Glutamatergic neuron (in vitro differentiated cells): ENCODE results near the gene ATP11A. TPM values are rescaled to one million over a fixed set of nuclear protein-coding genes. Genes with fewer than 3 reads are reported as not detected.

Source experiments
- DNase-seq: peaks from one replicate; pipeline ENCODE4 v3.0.0; 2022
- H3K27ac Mint-ChIP-seq: one replicate; pipeline ENCODE4 v1.8.0; 2020; ENCODE audit warnings: mild to moderate bottlenecking, mixed read lengths, inconsistent platforms; ENCODE audit not compliant: unreplicated experiment
- H3K27me3 Mint-ChIP-seq: one replicate; pipeline ENCODE4 v1.8.0; 2020; ENCODE audit warnings: mild to moderate bottlenecking, moderate library complexity, mixed read lengths, inconsistent platforms; ENCODE audit not compliant: unreplicated experiment
- H3K36me3 Mint-ChIP-seq: one replicate; pipeline ENCODE4 v1.8.0; 2020; ENCODE audit warnings: mild to moderate bottlenecking, mixed read lengths, inconsistent platforms; ENCODE audit not compliant: unreplicated experiment
- H3K4me1 Mint-ChIP-seq: one replicate; pipeline ENCODE4 v1.8.0; 2020; ENCODE audit warnings: mild to moderate bottlenecking, low read depth, mixed read lengths, inconsistent platforms; ENCODE audit not compliant: unreplicated experiment
- H3K4me3 Mint-ChIP-seq: one replicate; pipeline ENCODE4 v1.8.0; 2020; ENCODE audit warnings: mild to moderate bottlenecking, mixed read lengths, inconsistent platforms; ENCODE audit not compliant: unreplicated experiment
- H3K9me3 Mint-ChIP-seq: one replicate; pipeline ENCODE4 v1.8.0; 2020; ENCODE audit warnings: mild to moderate bottlenecking, moderate library complexity, mixed read lengths, inconsistent platforms; ENCODE audit not compliant: unreplicated experiment
- total RNA-seq: library from RNA; stranded (reverse); fragmentation: NEBNext Ultra II Directional; extraction: Animal tissue kit (Norgen Biotek cat#: 25700); gene quantifications from one replicate; pipeline ENCODE4 v1.2.1, GENCODE V29; 2021; ENCODE audit not compliant: unreplicated experiment
- TF ChIP-seq, protein P1 (sequence below): fragments of 200-600 bp; sonication (generic); IDR thresholded peaks from one replicate; pipeline ENCODE4 v1.5.0; 2021; ENCODE audit not compliant: partially characterized antibody, unreplicated experiment

ATP11A gene
- total RNA-seq, 1 donor from 2014 or later: 127 TPM

DNA sequence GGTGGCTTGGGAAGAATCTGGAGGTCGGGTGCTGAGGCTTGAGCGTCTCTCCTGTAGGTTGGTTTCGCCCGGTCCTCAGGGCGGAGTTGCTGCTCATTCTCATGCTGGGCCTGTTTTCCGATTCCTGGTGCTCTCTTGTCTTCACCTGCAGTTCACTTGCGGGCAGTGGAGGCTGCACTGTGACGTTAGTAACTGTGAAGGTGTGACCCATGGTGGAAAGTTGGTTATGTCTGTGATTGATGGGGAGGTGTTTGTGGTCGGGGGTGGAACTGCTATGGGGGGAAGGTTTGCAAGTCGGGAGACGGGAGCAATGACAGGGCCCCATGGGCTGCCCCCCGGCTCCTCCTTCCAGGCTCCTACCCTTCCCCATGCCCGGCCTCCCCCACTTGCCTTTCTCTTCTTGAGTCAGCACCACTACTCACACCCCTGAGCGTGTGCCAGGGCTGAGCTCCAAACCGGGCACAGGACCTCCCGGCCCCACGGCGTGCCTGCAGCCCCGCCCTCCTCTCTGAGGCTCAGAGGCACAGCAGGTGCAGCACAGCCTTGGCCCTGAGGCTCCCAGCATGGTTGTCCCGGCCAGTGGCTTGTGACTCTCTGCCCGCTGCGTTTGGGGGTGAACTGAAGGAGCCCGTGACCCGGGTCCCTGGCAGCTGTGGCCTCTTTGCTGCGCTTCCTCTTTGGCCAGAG lies 79.1 kb downstream of the ATP11A start:
- Mint-ChIP-seq H3K27me3 (peaks cover 23% of the 10 kb centered on the region), H3K36me3 (peaks cover 10% of the 10 kb centered on the region), H3K4me3 (peak overlapping the region; percentile 18), H3K27ac (peak overlapping the region; percentile 20), H3K4me1 (peaks cover 30% of the 10 kb centered on the region), H3K9me3 (peaks cover 8% of the 10 kb centered on the region)
- no peak for DNase-seq
- TF ChIP-seq, protein P1, sequence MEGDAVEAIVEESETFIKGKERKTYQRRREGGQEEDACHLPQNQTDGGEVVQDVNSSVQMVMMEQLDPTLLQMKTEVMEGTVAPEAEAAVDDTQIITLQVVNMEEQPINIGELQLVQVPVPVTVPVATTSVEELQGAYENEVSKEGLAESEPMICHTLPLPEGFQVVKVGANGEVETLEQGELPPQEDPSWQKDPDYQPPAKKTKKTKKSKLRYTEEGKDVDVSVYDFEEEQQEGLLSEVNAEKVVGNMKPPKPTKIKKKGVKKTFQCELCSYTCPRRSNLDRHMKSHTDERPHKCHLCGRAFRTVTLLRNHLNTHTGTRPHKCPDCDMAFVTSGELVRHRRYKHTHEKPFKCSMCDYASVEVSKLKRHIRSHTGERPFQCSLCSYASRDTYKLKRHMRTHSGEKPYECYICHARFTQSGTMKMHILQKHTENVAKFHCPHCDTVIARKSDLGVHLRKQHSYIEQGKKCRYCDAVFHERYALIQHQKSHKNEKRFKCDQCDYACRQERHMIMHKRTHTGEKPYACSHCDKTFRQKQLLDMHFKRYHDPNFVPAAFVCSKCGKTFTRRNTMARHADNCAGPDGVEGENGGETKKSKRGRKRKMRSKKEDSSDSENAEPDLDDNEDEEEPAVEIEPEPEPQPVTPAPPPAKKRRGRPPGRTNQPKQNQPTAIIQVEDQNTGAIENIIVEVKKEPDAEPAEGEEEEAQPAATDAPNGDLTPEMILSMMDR: no peak

DNA sequence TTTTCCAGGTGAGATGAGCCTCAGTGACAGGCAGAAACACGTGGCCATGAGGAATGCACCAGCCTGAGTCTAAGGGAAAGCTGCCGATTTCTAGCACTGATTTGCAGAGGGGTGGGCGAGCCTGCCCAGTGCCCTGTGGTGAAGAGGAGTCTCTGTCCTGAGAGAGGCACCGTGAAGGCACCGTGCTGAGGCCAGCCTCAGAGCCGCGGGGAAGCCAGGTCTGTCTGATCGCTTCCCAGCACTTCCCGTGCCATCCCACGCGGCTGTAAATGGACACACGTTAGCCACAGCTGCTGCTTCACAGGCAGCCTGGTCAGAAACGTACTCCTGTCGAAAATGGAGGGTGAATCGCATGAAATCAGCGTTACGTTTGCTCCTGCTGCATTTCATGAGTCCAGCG lies 79.8 kb downstream of the ATP11A start:
- H3K36me3 Mint-ChIP-seq: peaks cover 10% of the 10 kb centered on the region
- peaks cover 10% of the 10 kb centered on the region for H3K9me3 Mint-ChIP-seq
- no peak for DNase-seq
- H3K27me3 Mint-ChIP-seq: peaks cover 23% of the 10 kb centered on the region
- H3K4me3 Mint-ChIP-seq: no peak overlapping the region
- TF ChIP-seq, protein P1: no peak
- peak overlapping the region; percentile 83 for H3K27ac Mint-ChIP-seq
- H3K4me1 Mint-ChIP-seq: peaks cover 37% of the 10 kb centered on the region

DNA sequence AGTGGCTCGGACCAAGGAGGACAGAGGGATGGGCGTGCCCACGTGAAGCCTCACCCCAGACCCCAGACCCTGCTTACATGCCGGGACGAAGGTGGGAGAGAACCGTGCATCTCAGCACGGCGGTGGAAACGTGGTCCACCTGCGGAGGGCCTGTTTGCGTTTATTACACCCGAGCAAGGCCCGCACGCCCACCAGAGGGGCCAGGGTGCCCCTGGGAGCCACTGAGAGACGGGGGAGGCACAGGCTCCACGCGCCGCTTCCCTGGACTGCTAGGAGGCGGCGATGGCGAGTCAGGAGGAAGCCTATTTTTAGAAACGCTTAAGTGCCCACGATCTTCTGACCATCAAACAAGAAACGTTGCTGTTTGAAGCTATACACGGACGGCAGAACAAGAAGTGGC lies 80.7 kb downstream of the ATP11A start:
- Mint-ChIP-seq H3K27me3 (peaks cover 20% of the 10 kb centered on the region), H3K27ac (peak overlapping the region; percentile 83), H3K9me3 (peaks cover 9% of the 10 kb centered on the region), H3K36me3 (peaks cover 10% of the 10 kb centered on the region), H3K4me3 (peak overlapping the region; percentile 83), H3K4me1 (peaks cover 44% of the 10 kb centered on the region)
- TF ChIP-seq, protein P1: no peak
- no peak for DNase-seq

DNA sequence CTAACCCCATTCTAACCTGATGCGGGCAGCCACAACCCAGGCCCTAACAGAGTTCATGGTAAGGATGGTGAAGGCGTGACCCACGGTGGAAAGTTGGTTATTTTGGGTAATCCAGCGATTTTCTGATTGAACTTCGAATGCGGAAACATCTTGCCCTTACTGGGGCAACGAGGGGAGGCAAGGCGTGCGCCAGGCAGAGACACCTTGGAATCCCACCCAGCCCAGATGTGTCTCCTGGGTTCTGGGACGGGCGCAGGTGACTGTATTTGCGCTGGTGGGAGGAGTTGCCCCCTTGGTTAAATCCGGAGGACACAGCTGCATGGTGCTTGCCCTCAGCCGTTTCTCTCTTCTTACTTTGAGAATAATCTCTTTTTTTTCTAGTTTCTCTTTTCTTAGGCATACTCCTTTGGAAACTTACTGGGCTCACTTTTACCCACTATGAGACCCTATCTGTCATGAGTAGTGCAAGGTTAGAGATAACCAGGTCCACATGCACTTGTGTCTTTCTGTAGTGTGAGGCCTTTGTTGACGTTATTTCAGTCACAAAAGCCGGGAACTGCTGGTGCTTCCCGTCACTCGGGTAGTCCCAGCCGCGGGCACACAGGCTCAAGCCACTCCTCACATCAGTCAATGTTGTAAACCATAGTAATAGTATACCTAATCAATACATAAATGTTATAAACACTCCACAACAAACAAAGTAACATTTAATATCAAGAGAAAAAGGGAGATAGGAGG lies 81.5 kb downstream of the ATP11A start:
- DNase-seq: no peak
- H3K27me3 Mint-ChIP-seq: peaks cover 17% of the 10 kb centered on the region
- peaks cover 10% of the 10 kb centered on the region for H3K9me3 Mint-ChIP-seq
- H3K27ac Mint-ChIP-seq: peak overlapping the region; percentile 69
- H3K4me1 Mint-ChIP-seq: peaks cover 48% of the 10 kb centered on the region
- TF ChIP-seq, protein P1: no peak
- peaks cover 4% of the 10 kb centered on the region for H3K36me3 Mint-ChIP-seq
- H3K4me3 Mint-ChIP-seq: peak overlapping the region; percentile 48
